ENCODE results near the gene HHLA2.
"Not testable (repeated sequence)": the region's sequence is repeated elsewhere in the genome, so short reads cannot be mapped to it uniquely, and the experiment has no call there.

Gene HHLA2

DNA sequence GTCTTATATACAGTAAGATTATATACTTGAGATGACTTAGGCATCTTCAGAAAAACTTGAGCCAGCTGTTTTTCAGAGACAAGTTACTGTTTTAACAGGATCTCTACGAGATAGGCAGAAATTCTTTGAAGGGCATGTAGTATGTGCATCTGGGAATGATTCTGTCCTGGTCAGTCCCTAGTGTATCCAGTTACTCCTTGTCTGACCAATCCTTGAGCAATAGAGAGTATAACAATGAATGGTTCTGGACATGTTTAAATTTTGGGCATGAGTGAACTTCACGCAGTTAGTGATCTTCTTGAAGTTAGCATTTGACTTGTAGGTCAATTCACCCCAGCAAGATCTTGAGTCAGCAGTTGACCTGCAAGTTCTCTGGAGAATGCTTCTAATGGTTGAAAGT is 24.7 kb upstream of the HHLA2 start:
- DNase-seq (ENCODE audit: extremely low read depth, insufficient read length), result no peak
- Histone ChIP-seq H3K4me3 (replicated peaks; ENCODE audit: low read depth, low read length) (no peak overlapping the region), H3K27me3 (replicated peaks; ENCODE audit: control insufficient read depth, insufficient read depth, low read length) (no peaks in the 10 kb centered on the region), H3K36me3 (ENCODE audit: control insufficient read depth, insufficient read depth, low read length) (no peaks in the 10 kb centered on the region)
- TF ChIP-seq, protein P1, sequence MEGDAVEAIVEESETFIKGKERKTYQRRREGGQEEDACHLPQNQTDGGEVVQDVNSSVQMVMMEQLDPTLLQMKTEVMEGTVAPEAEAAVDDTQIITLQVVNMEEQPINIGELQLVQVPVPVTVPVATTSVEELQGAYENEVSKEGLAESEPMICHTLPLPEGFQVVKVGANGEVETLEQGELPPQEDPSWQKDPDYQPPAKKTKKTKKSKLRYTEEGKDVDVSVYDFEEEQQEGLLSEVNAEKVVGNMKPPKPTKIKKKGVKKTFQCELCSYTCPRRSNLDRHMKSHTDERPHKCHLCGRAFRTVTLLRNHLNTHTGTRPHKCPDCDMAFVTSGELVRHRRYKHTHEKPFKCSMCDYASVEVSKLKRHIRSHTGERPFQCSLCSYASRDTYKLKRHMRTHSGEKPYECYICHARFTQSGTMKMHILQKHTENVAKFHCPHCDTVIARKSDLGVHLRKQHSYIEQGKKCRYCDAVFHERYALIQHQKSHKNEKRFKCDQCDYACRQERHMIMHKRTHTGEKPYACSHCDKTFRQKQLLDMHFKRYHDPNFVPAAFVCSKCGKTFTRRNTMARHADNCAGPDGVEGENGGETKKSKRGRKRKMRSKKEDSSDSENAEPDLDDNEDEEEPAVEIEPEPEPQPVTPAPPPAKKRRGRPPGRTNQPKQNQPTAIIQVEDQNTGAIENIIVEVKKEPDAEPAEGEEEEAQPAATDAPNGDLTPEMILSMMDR (IDR thresholded peaks at IDR 0.05; ENCODE audit: insufficient read depth, low read length, poor library complexity, severe bottlenecking), result no peak

DNA sequence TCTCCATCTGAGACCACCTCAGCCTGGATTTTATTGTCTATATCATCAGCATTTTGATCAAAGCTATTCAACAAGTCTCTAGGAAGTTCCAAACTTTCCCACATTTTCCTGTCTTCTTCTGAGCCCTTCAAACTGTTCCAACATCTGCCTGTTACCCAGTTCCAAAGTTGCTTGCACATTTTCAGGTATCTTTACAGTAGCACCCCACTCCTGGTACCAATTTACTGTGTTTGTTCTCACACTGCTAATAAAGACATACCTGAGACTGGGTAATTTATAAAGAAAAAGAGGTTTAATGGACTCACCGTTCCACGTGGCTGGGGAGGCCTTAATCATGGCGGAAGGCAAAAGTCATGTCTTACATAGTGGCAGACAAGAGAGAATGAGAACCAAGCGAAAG is 17.3 kb upstream of the HHLA2 start:
- not testable (repeated sequence) for H3K27me3 ChIP-seq (replicated peaks; ENCODE audit: control insufficient read depth, insufficient read depth, low read length); H3K36me3 ChIP-seq (ENCODE audit: control insufficient read depth, insufficient read depth, low read length); H3K4me3 ChIP-seq (replicated peaks; ENCODE audit: low read depth, low read length); DNase-seq (ENCODE audit: extremely low read depth, insufficient read length)

DNA sequence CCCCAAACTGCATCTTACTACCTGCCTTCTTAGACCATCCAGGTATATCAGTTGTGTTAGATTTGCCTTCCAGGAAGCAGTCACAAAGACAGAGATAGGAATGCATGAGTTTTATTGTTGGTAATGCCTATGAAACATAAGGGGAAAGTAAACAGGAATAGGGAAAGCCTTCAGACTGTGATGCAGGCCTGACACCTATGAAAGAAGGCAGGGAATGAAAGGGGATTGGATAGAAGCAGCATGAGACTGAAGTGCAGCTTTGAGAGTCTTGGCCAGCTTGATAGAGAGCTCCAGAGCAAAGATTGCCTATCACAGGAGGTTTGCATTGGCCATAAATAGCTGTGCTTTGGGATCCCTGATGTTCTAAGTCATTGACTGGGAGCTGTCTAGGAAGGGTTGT is 15.9 kb upstream of the HHLA2 start:
- TF ChIP-seq, protein P1 (IDR thresholded peaks at IDR 0.05; ENCODE audit: insufficient read depth, low read length, poor library complexity, severe bottlenecking), result no peak
- no peaks in the 10 kb centered on the region for H3K27me3 ChIP-seq (replicated peaks; ENCODE audit: control insufficient read depth, insufficient read depth, low read length)
- no peak overlapping the region for H3K4me3 ChIP-seq (replicated peaks; ENCODE audit: low read depth, low read length)
- H3K36me3 ChIP-seq (ENCODE audit: control insufficient read depth, insufficient read depth, low read length), result no peaks in the 10 kb centered on the region
- no peak for DNase-seq (ENCODE audit: extremely low read depth, insufficient read length)

DNA sequence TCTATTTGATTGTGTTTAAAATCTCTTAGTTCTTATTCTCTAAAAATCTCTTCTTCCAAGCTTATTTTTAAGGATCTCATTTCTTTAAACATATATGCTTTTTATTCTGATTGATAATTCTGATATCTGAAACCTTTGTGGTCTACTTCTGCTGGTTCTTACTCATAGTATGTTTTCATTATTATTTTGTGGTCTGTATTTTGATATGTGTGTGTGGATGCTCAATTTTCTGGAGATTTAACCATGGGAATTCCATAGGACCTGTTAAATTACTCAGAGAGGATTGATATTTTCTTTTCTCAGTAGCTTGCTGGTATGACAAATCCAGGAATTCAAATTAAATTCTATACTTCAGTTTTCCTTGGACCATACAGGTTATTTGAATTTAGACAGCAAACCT is 14.7 kb upstream of the HHLA2 start:
- Histone ChIP-seq H3K36me3 (ENCODE audit: control insufficient read depth, insufficient read depth, low read length) (no peaks in the 10 kb centered on the region), H3K4me3 (replicated peaks; ENCODE audit: low read depth, low read length) (no peak overlapping the region), H3K27me3 (replicated peaks; ENCODE audit: control insufficient read depth, insufficient read depth, low read length) (no peaks in the 10 kb centered on the region)
- TF ChIP-seq, protein P1 (IDR thresholded peaks at IDR 0.05; ENCODE audit: insufficient read depth, low read length, poor library complexity, severe bottlenecking), result no peak
- DNase-seq (ENCODE audit: extremely low read depth, insufficient read length), result no peak

DNA sequence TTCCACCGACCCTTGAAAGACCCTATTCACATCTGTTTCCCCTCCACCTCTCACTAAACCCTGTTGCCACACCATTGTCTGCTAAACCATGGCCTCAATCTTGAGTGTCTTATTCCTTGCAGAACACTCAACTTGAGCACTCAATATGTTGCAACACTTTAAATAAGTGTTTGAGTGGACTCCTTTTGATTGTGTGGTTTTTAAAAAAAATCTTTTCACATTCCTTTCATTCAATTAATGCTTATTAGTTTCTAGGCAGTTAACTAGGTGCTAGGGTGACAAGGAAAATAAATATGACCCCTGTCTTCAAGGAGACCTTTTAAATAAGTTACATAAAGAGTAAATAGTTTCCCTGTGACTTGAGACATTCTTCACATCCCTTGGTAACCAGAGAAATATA is 13.3 kb upstream of the HHLA2 start:
- no peak for DNase-seq (ENCODE audit: extremely low read depth, insufficient read length)
- no peaks in the 10 kb centered on the region for H3K27me3 ChIP-seq (replicated peaks; ENCODE audit: control insufficient read depth, insufficient read depth, low read length)
- no peaks in the 10 kb centered on the region for H3K36me3 ChIP-seq (ENCODE audit: control insufficient read depth, insufficient read depth, low read length)
- TF ChIP-seq, protein P1 (IDR thresholded peaks at IDR 0.05; ENCODE audit: insufficient read depth, low read length, poor library complexity, severe bottlenecking), result no peak
- H3K4me3 ChIP-seq (replicated peaks; ENCODE audit: low read depth, low read length), result no peak overlapping the region

DNA sequence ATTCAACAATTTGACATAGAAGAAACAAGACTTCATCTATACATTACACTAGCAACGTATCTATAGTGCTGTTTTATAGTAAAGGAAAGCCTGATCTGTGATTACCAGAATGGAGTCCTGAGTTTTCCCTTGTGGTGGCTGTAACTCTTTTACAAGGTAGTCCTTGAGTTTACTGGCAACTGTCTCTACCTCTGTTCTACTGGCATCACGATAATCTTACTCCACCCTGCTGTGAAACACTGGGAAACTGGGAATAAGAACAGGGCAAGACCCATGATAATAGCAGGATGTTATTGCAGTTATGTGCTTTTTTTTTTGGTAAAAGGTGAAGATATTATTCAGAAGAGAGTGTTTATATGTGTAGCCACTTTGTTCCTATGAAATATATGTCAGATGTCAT is 12.4 kb upstream of the HHLA2 start:
- TF ChIP-seq, protein P1 (IDR thresholded peaks at IDR 0.05; ENCODE audit: insufficient read depth, low read length, poor library complexity, severe bottlenecking), result no peak
- no peaks in the 10 kb centered on the region for H3K36me3 ChIP-seq (ENCODE audit: control insufficient read depth, insufficient read depth, low read length)
- no peak for DNase-seq (ENCODE audit: extremely low read depth, insufficient read length)
- no peak overlapping the region for H3K4me3 ChIP-seq (replicated peaks; ENCODE audit: low read depth, low read length)
- H3K27me3 ChIP-seq (replicated peaks; ENCODE audit: control insufficient read depth, insufficient read depth, low read length), result no peaks in the 10 kb centered on the region
